MCF 10A (cell line): Measurements from ENCODE around the gene SLC25A10. TPM values are rescaled to one million over a fixed set of nuclear protein-coding genes. Genes with fewer than 3 reads are reported as not detected.

Source experiments
- BruUV-seq: library from RNA; stranded (reverse); fragments of 400-500 nt; replicated peaks from 2 replicates; lab custom pipeline; 2021; lab: Mats Ljungman, UMichigan
- CTCF ChIA-PET: fragments of 300-600 bp; sonication (Branson Sonifier 250); formaldehyde crosslinking; extraction: SDS; loops from one replicate; lab custom pipeline; 2021; ENCODE audit warnings: antibody characterized with exemption, inconsistent platforms; lab: Yijun Ruan, JAX
- POLR2A ChIA-PET: fragments of 300-600, 350-650 bp; sonication (Branson Sonifier 250); formaldehyde crosslinking; extraction: SDS; loops from one replicate; lab custom pipeline; 2020; ENCODE audit warnings: antibody characterized with exemption, inconsistent platforms; lab: Yijun Ruan, JAX
- DNase-seq: peaks from one replicate; pipeline ENCODE4 v3.0.0-alpha.2; 2018; ENCODE audit not compliant: unreplicated experiment
- H3K27ac Mint-ChIP-seq: one replicate; pipeline ENCODE4 v1.8.0; 2022; ENCODE audit warnings: mild to moderate bottlenecking, low read depth, mixed read lengths; ENCODE audit not compliant: unreplicated experiment
- H3K27me3 Mint-ChIP-seq: one replicate; pipeline ENCODE4 v1.8.0; 2022; ENCODE audit warnings: mixed read lengths; ENCODE audit not compliant: insufficient read depth, unreplicated experiment
- H3K36me3 Mint-ChIP-seq: one replicate; pipeline ENCODE4 v1.8.0; 2022; ENCODE audit warnings: mild to moderate bottlenecking, moderate library complexity, mixed read lengths; ENCODE audit not compliant: insufficient read depth, unreplicated experiment
- H3K4me1 Mint-ChIP-seq: one replicate; pipeline ENCODE4 v1.8.0; 2022; ENCODE audit warnings: mixed read lengths; ENCODE audit not compliant: insufficient read depth, unreplicated experiment
- H3K4me3 Mint-ChIP-seq: one replicate; pipeline ENCODE4 v1.8.0; 2022; ENCODE audit warnings: mild to moderate bottlenecking, moderate library complexity, mixed read lengths; ENCODE audit not compliant: unreplicated experiment
- H3K9me3 Mint-ChIP-seq: one replicate; pipeline ENCODE4 v1.8.0; 2022; ENCODE audit warnings: mixed read lengths; ENCODE audit not compliant: unreplicated experiment
- intact Hi-C: fragments of 100-400 bp; cut with micrococcal nuclease; formaldehyde crosslinking; loops from 2 replicates; pipeline ENCODE4 v1.14.1; 2022
- total RNA-seq: library from RNA; stranded (reverse); gene quantifications from 2 replicates; pipeline ENCODE4 v1.2.3, GENCODE V29; 2022
- TF ChIP-seq, protein P1 (sequence below): fragments of 200-600 bp; IDR thresholded peaks from one replicate; pipeline ENCODE4 v1.8.0; 2022; ENCODE audit warnings: antibody characterized with exemption, mild to moderate bottlenecking; ENCODE audit not compliant: unreplicated experiment

The SLC25A10 gene
- total RNA-seq, 1 experiment from 2014 or later, result 9.5 TPM

DNA sequence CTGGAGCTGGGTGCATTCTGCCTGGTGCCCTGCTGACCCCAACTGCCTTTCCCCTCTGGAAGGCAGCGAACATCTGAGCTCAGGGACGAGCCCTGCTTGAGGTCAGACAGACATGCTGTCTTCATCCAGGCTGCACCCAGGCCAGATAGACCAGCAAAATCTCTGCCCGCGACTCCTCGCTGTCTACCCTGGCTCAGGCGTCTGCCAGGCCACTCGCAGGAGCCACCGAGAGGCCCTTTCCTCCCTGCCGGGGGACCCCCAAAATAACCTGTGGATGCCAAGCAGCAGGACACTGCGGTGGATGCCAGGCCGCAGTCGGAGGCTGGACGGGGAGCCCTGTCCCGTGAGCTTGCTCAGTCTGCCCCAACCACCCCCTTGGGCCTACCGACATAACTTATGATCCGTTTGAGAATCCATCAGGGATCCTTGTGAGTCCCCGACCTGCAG is 3.3 kb upstream of the SLC25A10 start:
- Mint-ChIP-seq H3K36me3 (peaks cover 66% of the 10 kb centered on the region), H3K4me3 (no peak overlapping the region), H3K27ac (no peak overlapping the region), H3K27me3 (no peaks in the 10 kb centered on the region), H3K4me1 (peaks cover 11% of the 10 kb centered on the region), H3K9me3 (no peaks in the 10 kb centered on the region)
- no TSS peak for BruUV-seq
- CTCF ChIA-PET, result no interaction called here
- intact Hi-C loops, result no loop called here
- no peak for DNase-seq
- TF ChIP-seq, protein P1, sequence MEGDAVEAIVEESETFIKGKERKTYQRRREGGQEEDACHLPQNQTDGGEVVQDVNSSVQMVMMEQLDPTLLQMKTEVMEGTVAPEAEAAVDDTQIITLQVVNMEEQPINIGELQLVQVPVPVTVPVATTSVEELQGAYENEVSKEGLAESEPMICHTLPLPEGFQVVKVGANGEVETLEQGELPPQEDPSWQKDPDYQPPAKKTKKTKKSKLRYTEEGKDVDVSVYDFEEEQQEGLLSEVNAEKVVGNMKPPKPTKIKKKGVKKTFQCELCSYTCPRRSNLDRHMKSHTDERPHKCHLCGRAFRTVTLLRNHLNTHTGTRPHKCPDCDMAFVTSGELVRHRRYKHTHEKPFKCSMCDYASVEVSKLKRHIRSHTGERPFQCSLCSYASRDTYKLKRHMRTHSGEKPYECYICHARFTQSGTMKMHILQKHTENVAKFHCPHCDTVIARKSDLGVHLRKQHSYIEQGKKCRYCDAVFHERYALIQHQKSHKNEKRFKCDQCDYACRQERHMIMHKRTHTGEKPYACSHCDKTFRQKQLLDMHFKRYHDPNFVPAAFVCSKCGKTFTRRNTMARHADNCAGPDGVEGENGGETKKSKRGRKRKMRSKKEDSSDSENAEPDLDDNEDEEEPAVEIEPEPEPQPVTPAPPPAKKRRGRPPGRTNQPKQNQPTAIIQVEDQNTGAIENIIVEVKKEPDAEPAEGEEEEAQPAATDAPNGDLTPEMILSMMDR, result no peak
- POLR2A ChIA-PET, result interaction anchor here (0.7 to 6.0 kb wide), 5 partner anchors 15 to 132 kb away, joined by 3 to 57 read pairs (median 4); partner anchors contain the start of genes ARL16, CCDC137, HGS and OXLD1

DNA sequence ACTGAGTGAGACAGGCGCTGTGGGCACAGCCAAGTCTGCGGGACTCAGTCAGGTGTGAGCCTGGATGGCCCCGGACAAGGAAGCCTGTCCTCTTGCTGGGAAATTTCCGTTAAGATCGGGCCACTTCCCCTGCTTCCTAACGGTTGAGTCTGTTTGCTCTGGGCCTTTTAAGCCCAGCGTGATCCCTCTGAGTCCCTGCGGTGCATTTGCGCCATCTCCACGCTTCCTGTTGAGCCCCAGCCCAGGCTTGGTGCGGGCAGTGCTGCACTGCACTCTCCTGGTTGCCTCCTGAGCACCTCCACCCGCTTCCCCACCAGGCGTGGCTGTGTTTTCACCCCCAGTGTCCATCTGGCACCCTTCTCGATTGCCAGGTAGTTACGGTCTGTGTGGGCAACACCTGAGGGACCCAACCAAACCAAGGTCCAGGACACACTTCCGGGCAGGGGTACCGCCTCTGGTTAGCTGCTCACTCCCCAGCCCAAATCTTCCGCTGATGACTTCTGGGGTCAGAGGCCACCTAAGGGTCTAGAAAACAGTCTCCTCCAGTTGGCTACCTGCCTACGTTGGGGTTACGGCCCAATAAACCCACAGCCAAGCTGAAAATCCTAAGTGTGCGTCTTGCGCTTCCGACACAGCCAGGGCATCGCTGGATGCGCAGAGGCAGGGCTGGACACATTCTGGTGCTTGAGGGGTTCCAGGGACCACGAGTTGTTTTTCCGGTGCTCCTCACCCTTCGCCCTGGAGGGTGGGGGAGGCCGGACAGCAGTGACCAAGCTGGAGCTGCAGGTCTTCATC is 1.4 kb upstream of the SLC25A10 start:
- Mint-ChIP-seq H3K4me1 (peaks cover 6% of the 10 kb centered on the region), H3K36me3 (peaks cover 59% of the 10 kb centered on the region), H3K27me3 (no peaks in the 10 kb centered on the region), H3K27ac (no peak overlapping the region), H3K9me3 (no peaks in the 10 kb centered on the region), H3K4me3 (peak overlapping the region; percentile 84)
- TF ChIP-seq, protein P1, result no peak
- no peak for DNase-seq
- BruUV-seq, result no TSS peak
- intact Hi-C loops, result loop anchor here (1.0 kb wide), 1 partner anchor 7 kb away; the partner anchor contains the start of gene MRPL12
- CTCF ChIA-PET, result interaction anchor here (0.6 to 1.1 kb wide), 3 partner anchors 9 to 26 kb away, joined by 3 read pairs; no protein-coding TSS in a partner anchor
- POLR2A ChIA-PET, result interaction anchor here (0.8 to 6.0 kb wide), 9 partner anchors 8 to 123 kb away, joined by 3 to 63 read pairs (median 4); partner anchors contain the start of genes ARL16, CCDC137, HGS and MCRIP1

DNA sequence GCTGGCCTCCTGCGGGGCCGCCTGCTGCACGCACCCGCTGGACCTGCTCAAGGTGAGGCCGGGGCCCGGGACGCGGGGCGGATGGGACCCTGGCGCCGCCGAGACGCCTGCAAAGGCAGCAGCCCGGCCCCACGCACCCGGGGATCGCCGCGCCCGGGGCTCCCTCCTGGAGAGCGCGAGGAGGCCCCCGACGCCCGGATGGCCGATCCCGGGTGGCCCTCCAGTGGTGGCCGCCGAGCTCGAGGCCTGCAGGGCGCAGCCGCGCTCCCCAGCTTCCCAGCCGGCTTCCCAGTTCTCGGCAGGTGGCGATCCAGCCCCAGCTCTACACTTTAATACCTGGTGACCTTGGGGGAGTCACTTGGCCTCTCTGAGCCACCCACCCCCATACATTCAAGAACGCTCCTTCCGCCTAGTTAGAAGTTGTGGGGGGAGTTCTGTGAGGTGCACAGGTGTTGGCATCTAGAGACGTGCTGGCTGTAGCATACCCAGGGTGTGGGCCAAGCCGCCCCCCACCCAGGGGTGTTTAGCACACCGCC is 452 bp downstream of the SLC25A10 start:
- peak overlapping the region; percentile 33 for H3K27ac Mint-ChIP-seq
- BruUV-seq, result no TSS peak
- DNase-seq, result peak; percentile 38
- TF ChIP-seq, protein P1, result peak; percentile 24
- H3K4me1 Mint-ChIP-seq, result peaks cover 6% of the 10 kb centered on the region
- peaks cover 42% of the 10 kb centered on the region for H3K36me3 Mint-ChIP-seq
- H3K27me3 Mint-ChIP-seq, result no peaks in the 10 kb centered on the region
- H3K9me3 Mint-ChIP-seq, result no peaks in the 10 kb centered on the region
- ChIA-PET CTCF (interaction anchor here (0.6 to 1.4 kb wide), 4 partner anchors 10 to 141 kb away, joined by 3 to 6 read pairs (median 4); no protein-coding TSS in a partner anchor), POLR2A (interaction anchor here (0.5 to 6.0 kb wide), 10 partner anchors 10 to 157 kb away, joined by 3 to 63 read pairs (median 5); partner anchors contain the start of genes ARL16, HGS, MCRIP1 and MRPL12)
- intact Hi-C loops, result no loop called here
- peak overlapping the region; percentile 84 for H3K4me3 Mint-ChIP-seq
